Measurements from ENCODE around the gene PATE3.

The PATE3 gene

GRCh38 chr11:125833016-125833415 lies 45.1 kb downstream of the PATE3 start, which contains the start of gene PATE4:
TSS of gene PATE4 (plus strand) at chr11:125833316. CDS start at chr11:125833360, 44 bp downstream.
- no peak for FAIRE-seq

GRCh38 chr11:125835748-125836147 lies 47.8 kb downstream of the PATE3 start:
- FAIRE-seq = no peak
- no peak for DNase-seq (ENCODE audit: extremely low spot score, insufficient read length, low read depth)

More at GRCh38 chr11:125833016-125833415, 45.1 kb downstream of the PATE3 start, which contains the start of gene PATE4:
- DNase-seq (ENCODE audit: extremely low spot score, insufficient read length, low read depth) = no peak

Data from GM18507 (cell line).